Caco-2 (cell line): Measurements from ENCODE around the gene CORO2B. TPM values are rescaled to one million over a fixed set of nuclear protein-coding genes. Genes with fewer than 3 reads are reported as not detected.

ENCODE experiments used
- BruUV-seq: library from RNA; stranded (reverse); fragments of 400-500 nt; replicated peaks from 2 replicates; lab custom pipeline; 2021; lab: Mats Ljungman, UMichigan
- CTCF ChIA-PET: fragments of 300-600 bp; sonication (Branson Sonifier 250); formaldehyde crosslinking; loops from one replicate; lab custom pipeline; 2022; ENCODE audit warnings: antibody characterized with exemption; lab: Charles Lee
- POLR2A ChIA-PET: fragments of 300-600 bp; sonication (Branson Sonifier 250); formaldehyde crosslinking; loops from one replicate; lab custom pipeline; 2022; ENCODE audit warnings: antibody characterized with exemption; lab: Charles Lee
- DNase-seq, 2 experiments: peaks; one replicate each; pipeline versions ENCODE4 v3.0.0 to v3.0.0-alpha.2; 2020 to 2022
- H3K27me3 ChIP-seq: replicated peaks from 2 replicates; pipeline ENCODE4 v1.6.0; 2011; ENCODE audit warnings: low read length; ENCODE audit not compliant: control insufficient read depth, insufficient read depth
- H3K36me3 ChIP-seq: 2 replicates; pipeline ENCODE4 v1.5.1; 2011; ENCODE audit warnings: low read length; ENCODE audit not compliant: control insufficient read depth, insufficient read depth
- H3K4me1 ChIP-seq: fragments of 250-450 bp; sonication (Bioruptor Pico); 2 replicates; pipeline ENCODE4 v1.5.1; 2020; ENCODE audit warnings: mild to moderate bottlenecking
- H3K4me3 ChIP-seq: 2 replicates; pipeline ENCODE4 v1.5.1; 2011; ENCODE audit warnings: low read depth, mild to moderate bottlenecking, control low read depth, low read length
- H3K9me3 ChIP-seq: fragments of 250-450 bp; sonication (Bioruptor Pico); 2 replicates; pipeline ENCODE4 v1.5.1; 2020; ENCODE audit warnings: mild to moderate bottlenecking, moderate library complexity
- H3K27ac Mint-ChIP-seq: one replicate; pipeline ENCODE4 v1.8.0; 2022; ENCODE audit warnings: mixed read lengths; ENCODE audit not compliant: unreplicated experiment
- H3K27me3 Mint-ChIP-seq: one replicate; pipeline ENCODE4 v1.8.0; 2022; ENCODE audit warnings: mixed read lengths; ENCODE audit not compliant: insufficient read depth, unreplicated experiment
- H3K36me3 Mint-ChIP-seq: one replicate; pipeline ENCODE4 v1.8.0; 2022; ENCODE audit warnings: mild to moderate bottlenecking, mixed read lengths; ENCODE audit not compliant: insufficient read depth, unreplicated experiment
- H3K4me1 Mint-ChIP-seq: one replicate; pipeline ENCODE4 v1.8.0; 2022; ENCODE audit warnings: low read depth, mixed read lengths; ENCODE audit not compliant: unreplicated experiment
- H3K4me3 Mint-ChIP-seq: one replicate; pipeline ENCODE4 v1.8.0; 2022; ENCODE audit warnings: mild to moderate bottlenecking, moderate library complexity, mixed read lengths; ENCODE audit not compliant: unreplicated experiment
- H3K9me3 Mint-ChIP-seq: one replicate; pipeline ENCODE4 v1.8.0; 2022; ENCODE audit warnings: mixed read lengths; ENCODE audit not compliant: unreplicated experiment
- intact Hi-C: fragments of 100-400 bp; cut with micrococcal nuclease; formaldehyde crosslinking; loops from one replicate; pipeline ENCODE4 v1.10.0; 2022; ENCODE audit not compliant: unreplicated experiment
- total RNA-seq: library from RNA; stranded (reverse); gene quantifications from 2 replicates; pipeline ENCODE4 v1.2.3, GENCODE V29; 2022
- TF ChIP-seq, protein P1 (sequence below), 2 experiments: fragments of 200-600 bp in 1 of 2; IDR thresholded peaks; 1 replicate in 1 of 2; 2 replicates in 1 of 2; pipeline versions ENCODE4 v1.5.1 to v1.8.0; 2011 to 2022; ENCODE audit warnings: antibody characterized with exemption in 1 of 2, control low read depth in 1 of 2, inconsistent platforms in 1 of 2, low read depth in 1 of 2, low read length in 1 of 2, mild to moderate bottlenecking in 1 of 2, moderate library complexity in 1 of 2; ENCODE audit not compliant: insufficient read depth in 1 of 2, severe bottlenecking in 1 of 2, unreplicated experiment in 1 of 2

CORO2B gene
- total RNA-seq, 1 experiment from 2014 or later: 0.25 TPM

DNA sequence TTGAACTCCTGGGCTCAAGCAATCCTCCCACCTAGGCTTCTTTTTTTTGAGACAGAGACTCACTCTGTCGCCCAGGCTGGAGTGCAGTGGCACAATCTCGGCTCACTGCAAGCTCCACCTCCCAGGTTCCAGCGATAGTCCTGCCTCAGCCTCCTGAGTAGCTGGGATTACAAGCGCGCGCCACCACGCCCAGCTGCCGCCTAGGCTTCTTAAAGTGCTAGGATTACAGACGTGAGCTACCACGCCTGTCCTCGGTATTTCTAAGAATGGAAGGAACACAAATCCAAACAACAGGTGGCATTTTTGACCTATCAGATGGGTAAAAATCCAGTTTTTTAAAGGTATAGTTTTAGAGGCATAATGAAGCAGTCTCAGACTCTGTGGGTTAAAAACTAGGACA is 128.1 kb downstream of the CORO2B start:
- no TSS peak for BruUV-seq
- no peaks in the 10 kb centered on the region for H3K4me1 Mint-ChIP-seq
- ChIA-PET POLR2A (no interaction called here), CTCF (no interaction called here)
- no peak for DNase-seq
- intact Hi-C loops: no loop called here
- Histone ChIP-seq H3K4me3 (no peak overlapping the region), H3K27me3 (no peaks in the 10 kb centered on the region), H3K4me1 (no peaks in the 10 kb centered on the region), H3K36me3 (no peaks in the 10 kb centered on the region), H3K9me3 (no peaks in the 10 kb centered on the region)
- H3K27me3 Mint-ChIP-seq: no peaks in the 10 kb centered on the region
- H3K9me3 Mint-ChIP-seq: no peaks in the 10 kb centered on the region
- H3K4me3 Mint-ChIP-seq: no peak overlapping the region
- TF ChIP-seq, protein P1, sequence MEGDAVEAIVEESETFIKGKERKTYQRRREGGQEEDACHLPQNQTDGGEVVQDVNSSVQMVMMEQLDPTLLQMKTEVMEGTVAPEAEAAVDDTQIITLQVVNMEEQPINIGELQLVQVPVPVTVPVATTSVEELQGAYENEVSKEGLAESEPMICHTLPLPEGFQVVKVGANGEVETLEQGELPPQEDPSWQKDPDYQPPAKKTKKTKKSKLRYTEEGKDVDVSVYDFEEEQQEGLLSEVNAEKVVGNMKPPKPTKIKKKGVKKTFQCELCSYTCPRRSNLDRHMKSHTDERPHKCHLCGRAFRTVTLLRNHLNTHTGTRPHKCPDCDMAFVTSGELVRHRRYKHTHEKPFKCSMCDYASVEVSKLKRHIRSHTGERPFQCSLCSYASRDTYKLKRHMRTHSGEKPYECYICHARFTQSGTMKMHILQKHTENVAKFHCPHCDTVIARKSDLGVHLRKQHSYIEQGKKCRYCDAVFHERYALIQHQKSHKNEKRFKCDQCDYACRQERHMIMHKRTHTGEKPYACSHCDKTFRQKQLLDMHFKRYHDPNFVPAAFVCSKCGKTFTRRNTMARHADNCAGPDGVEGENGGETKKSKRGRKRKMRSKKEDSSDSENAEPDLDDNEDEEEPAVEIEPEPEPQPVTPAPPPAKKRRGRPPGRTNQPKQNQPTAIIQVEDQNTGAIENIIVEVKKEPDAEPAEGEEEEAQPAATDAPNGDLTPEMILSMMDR (IDR thresholded peaks at IDR 0.05; ENCODE audit: insufficient read depth in 1 of 2, low read depth in 1 of 2, low read length in 1 of 2, severe bottlenecking in 1 of 2, unreplicated experiment in 1 of 2): no peak
- no peak overlapping the region for H3K27ac Mint-ChIP-seq
- H3K36me3 Mint-ChIP-seq: no peaks in the 10 kb centered on the region

DNA sequence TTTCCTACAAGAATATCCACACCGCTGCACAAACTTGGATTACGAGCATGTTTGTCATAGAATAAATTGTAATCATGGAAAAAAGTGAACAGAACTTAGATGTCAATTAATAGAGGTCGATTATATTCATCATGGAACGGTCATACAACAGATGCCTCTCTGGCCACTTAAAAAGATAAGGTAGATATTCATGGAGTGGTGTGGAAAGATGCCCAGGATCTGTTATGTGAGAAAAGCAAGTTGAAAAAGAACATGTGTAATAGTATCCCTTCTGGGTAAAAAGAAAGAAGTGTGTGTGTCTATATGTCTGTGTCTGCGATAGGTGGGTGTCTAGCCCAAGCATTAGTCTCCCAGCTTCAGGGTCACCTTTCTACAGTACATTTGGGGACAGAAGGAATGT is 128.6 kb downstream of the CORO2B start:
- ChIA-PET POLR2A (no interaction called here), CTCF (no interaction called here)
- no TSS peak for BruUV-seq
- Mint-ChIP-seq H3K9me3 (no peaks in the 10 kb centered on the region), H3K36me3 (no peaks in the 10 kb centered on the region), H3K27me3 (no peaks in the 10 kb centered on the region), H3K4me1 (no peaks in the 10 kb centered on the region), H3K4me3 (no peak overlapping the region), H3K27ac (no peak overlapping the region)
- H3K4me1 ChIP-seq: no peaks in the 10 kb centered on the region
- intact Hi-C loops: no loop called here
- H3K4me3 ChIP-seq: no peak overlapping the region
- DNase-seq: no peak
- no peaks in the 10 kb centered on the region for H3K9me3 ChIP-seq
- no peaks in the 10 kb centered on the region for H3K36me3 ChIP-seq
- TF ChIP-seq, protein P1 (IDR thresholded peaks at IDR 0.05; ENCODE audit: insufficient read depth in 1 of 2, low read depth in 1 of 2, low read length in 1 of 2, severe bottlenecking in 1 of 2, unreplicated experiment in 1 of 2): no peak
- H3K27me3 ChIP-seq: no peaks in the 10 kb centered on the region

DNA sequence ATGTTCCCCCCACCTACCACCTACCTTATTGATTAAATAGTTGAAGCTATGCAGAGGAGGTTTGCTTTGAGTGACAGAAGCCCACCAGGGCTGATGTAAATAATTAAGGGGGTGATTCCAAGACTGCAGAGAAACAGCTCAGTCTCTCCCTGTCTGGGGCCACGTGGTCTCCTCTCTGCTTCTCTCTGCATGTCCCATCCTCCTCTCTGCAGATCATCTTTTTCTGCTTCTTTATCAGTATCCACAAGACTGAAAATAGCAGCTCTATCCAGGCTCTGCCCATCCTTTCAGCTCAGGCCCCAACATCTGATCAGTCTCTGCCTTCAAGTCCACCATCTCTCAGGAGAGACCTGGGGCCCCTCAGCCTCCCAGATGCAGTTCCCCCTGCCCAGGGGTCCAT is 131.1 kb downstream of the CORO2B start:
- Mint-ChIP-seq H3K9me3 (no peaks in the 10 kb centered on the region), H3K36me3 (no peaks in the 10 kb centered on the region), H3K27ac (no peak overlapping the region), H3K4me3 (no peak overlapping the region), H3K4me1 (no peaks in the 10 kb centered on the region), H3K27me3 (no peaks in the 10 kb centered on the region)
- DNase-seq: no peak
- no peak overlapping the region for H3K4me3 ChIP-seq
- no TSS peak for BruUV-seq
- no peaks in the 10 kb centered on the region for H3K4me1 ChIP-seq
- H3K9me3 ChIP-seq: no peaks in the 10 kb centered on the region
- ChIA-PET CTCF (no interaction called here), POLR2A (no interaction called here)
- intact Hi-C loops: no loop called here
- TF ChIP-seq, protein P1 (IDR thresholded peaks at IDR 0.05; ENCODE audit: insufficient read depth in 1 of 2, low read depth in 1 of 2, low read length in 1 of 2, severe bottlenecking in 1 of 2, unreplicated experiment in 1 of 2): no peak
- H3K27me3 ChIP-seq: no peaks in the 10 kb centered on the region
- H3K36me3 ChIP-seq: no peaks in the 10 kb centered on the region
